Measurements from ENCODE around the gene TEX30.

DNA sequence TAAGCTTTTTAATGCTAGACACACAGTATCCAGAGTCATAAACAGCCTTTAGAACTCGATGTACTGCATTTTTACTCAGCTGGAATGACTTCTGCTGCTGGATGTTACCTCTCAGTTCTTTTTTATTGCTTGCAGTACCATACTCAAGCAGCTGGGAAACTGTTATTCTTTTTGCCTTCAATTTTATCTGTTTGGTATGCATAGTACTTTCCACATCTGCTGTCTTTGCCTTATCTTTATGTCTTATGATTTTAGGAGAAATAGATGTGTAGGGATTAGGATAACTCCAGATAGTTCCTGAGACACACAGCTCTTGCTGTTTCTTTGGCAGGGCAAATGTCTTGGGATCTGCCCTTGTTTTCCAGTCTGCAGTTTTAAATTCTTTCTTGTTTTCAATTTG is 31.5 kb downstream of the TEX30 start:
- TF ChIP-seq POLR2A (IDR thresholded peaks at IDR 0.05; ENCODE audit: low read depth, low read length) (no peak), SMC3 (IDR thresholded peaks at IDR 0.05; ENCODE audit: low read depth, low read length) (no peak)
